Upper lobe of right lung (tissue), 1 donor: ENCODE results near the gene TMEM238. TPM values are rescaled to one million over a fixed set of nuclear protein-coding genes. Genes with fewer than 3 reads are reported as not detected.

Experiments
- ATAC-seq: fragments of 200-7000 bp; cut with Tn5 transposase; one replicate; pipeline ENCODE4 v1.9.1; 2020; ENCODE audit warnings: mild to moderate bottlenecking, moderate library complexity
- DNase-seq: peaks from one replicate; pipeline ENCODE4 v3.0.0-alpha.2; 2020
- H3K27ac ChIP-seq: fragments of 200-600 bp; one replicate; pipeline ENCODE4 v1.8.0; 2022
- H3K27me3 ChIP-seq: fragments of 200-600 bp; one replicate; pipeline ENCODE4 v1.8.0; 2022; ENCODE audit warnings: mild to moderate bottlenecking
- H3K36me3 ChIP-seq: fragments of 200-600 bp; one replicate; pipeline ENCODE4 v1.8.0; 2022
- H3K4me1 ChIP-seq: fragments of 200-600 bp; one replicate; pipeline ENCODE4 v1.8.0; 2022
- H3K4me3 ChIP-seq: fragments of 200-600 bp; one replicate; pipeline ENCODE4 v1.8.0; 2022; ENCODE audit warnings: mild to moderate bottlenecking
- H3K9me3 ChIP-seq: fragments of 200-600 bp; one replicate; pipeline ENCODE4 v1.8.0; 2022
- intact Hi-C: fragments of 100-400 bp; cut with DNase I; formaldehyde crosslinking; loops from one replicate; pipeline ENCODE4 v1.11.0; 2022
- total RNA-seq: library from RNA; stranded (reverse); fragmentation: NEBNext Ultra II Directional; extraction: Animal tissue kit (Norgen Biotek cat#: 25700); gene quantifications from one replicate; pipeline ENCODE4 v1.2.1, GENCODE V29; 2021
- TF ChIP-seq, protein P1 (sequence below): fragments of 200-600 bp; IDR thresholded peaks from one replicate; pipeline ENCODE4 v1.8.0; 2022; ENCODE audit warnings: antibody characterized with exemption
- donor health status: DM: no; HTN: yes; CAD: no; lungs with severe emphysema.

The TMEM238 gene
- total RNA-seq, 1 donor from 2014 or later: 19.8 TPM

DNA sequence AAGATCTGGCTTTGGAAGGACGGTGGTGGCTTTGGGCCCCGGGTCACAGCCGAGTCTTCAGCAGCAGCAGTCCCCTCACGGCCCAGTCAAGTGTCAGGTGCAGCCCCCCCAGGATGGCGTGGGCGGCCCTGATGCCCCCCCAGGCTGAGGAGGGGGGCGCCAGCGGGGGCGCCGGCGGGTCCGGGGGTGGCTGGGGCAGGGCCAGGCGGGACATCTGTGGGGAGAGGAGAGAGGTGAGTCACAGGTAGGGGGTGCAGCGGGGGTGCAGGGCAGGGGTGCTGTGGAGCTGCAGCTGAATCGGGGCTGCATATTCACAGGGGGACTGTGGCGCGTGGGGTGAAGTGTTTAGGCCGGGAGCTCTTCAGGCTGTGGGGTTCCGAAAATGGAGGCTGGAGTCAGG lies 18.1 kb downstream of the TMEM238 start:
- no peak for ATAC-seq
- no peaks in the 10 kb centered on the region for H3K9me3 ChIP-seq
- peaks cover 5% of the 10 kb centered on the region for H3K4me1 ChIP-seq
- intact Hi-C loops: no loop called here
- H3K4me3 ChIP-seq: no peak overlapping the region
- peaks cover 33% of the 10 kb centered on the region for H3K27me3 ChIP-seq
- TF ChIP-seq, protein P1, sequence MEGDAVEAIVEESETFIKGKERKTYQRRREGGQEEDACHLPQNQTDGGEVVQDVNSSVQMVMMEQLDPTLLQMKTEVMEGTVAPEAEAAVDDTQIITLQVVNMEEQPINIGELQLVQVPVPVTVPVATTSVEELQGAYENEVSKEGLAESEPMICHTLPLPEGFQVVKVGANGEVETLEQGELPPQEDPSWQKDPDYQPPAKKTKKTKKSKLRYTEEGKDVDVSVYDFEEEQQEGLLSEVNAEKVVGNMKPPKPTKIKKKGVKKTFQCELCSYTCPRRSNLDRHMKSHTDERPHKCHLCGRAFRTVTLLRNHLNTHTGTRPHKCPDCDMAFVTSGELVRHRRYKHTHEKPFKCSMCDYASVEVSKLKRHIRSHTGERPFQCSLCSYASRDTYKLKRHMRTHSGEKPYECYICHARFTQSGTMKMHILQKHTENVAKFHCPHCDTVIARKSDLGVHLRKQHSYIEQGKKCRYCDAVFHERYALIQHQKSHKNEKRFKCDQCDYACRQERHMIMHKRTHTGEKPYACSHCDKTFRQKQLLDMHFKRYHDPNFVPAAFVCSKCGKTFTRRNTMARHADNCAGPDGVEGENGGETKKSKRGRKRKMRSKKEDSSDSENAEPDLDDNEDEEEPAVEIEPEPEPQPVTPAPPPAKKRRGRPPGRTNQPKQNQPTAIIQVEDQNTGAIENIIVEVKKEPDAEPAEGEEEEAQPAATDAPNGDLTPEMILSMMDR: no peak
- H3K27ac ChIP-seq: no peak overlapping the region
- no peaks in the 10 kb centered on the region for H3K36me3 ChIP-seq
- DNase-seq: no peak

DNA sequence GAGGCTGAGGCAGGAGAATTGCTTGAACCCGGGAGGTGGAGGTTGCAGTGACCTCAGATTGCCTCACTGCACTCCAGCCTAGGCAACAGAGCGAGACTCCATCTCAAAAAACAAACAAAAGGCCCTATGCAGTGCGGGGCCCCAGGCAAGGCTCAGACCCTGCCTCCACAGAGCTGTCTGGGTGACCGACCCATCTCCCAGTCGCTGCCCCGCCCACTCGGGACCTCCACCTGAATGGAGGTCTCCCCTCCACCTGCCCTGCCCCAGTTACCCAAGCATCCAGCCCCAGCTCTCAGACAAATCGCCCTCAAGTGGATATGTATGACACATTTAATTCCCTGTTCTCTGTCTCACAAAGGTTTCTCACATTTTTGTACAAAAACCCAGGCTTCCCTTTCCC lies 18.8 kb downstream of the TMEM238 start:
- Histone ChIP-seq H3K27me3 (peaks cover 26% of the 10 kb centered on the region), H3K27ac (no peak overlapping the region), H3K4me1 (peaks cover 5% of the 10 kb centered on the region), H3K36me3 (no peaks in the 10 kb centered on the region), H3K9me3 (no peaks in the 10 kb centered on the region), H3K4me3 (no peak overlapping the region)
- intact Hi-C loops: no loop called here
- TF ChIP-seq, protein P1: no peak
- ATAC-seq (no peak), DNase-seq (no peak)

DNA sequence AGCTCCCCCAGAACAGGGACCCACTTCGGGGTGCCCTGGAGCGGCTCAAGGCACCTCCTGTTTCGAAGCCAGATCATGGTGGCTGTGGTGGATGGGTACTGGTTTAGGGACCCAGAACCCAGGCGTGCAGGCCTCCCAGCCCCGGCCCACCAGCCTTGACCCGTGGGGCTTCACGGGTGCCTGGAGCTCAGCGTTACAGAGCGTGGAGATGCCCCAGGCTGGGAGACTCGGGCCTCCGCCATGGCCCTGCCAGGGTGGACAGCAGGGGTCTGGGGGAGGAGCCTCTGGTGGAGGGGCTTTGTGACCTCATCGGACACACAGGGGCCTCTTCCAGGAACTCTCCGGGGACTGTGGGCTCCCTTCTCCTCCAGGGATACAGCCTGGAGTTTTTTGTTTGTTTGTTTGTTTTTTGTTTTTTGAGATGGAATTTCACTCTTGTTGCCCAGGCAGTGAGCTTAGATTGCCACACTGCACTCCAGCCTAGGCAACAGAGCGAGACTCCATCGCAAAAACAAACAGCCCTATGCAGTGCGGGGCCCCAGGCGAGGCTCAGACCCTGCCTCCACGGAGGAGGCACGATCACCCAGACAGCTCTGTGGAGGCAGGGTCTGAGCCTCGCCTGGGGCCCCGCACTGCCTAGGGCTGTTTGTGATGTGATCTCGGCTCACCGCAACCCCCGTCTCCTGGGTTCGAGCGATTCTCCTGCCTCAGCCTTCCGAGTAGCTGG lies 20.9 kb downstream of the TMEM238 start, which contains the start of gene GARIN5B:
Gene GARIN5B (minus strand): TSS at position 271 of the 727 bp plus-strand sequence. CDS start 194 bp downstream, at position 77.
- no peak for ATAC-seq
- Histone ChIP-seq H3K36me3 (no peaks in the 10 kb centered on the region), H3K4me3 (no peak within 1 kb of the TSS), H3K27me3 (peaks cover 8% of the 10 kb centered on the region), H3K27ac (no peak within 1 kb of the TSS), H3K9me3 (no peaks in the 10 kb centered on the region), H3K4me1 (no peaks in the 10 kb centered on the region)
- DNase-seq: no peak
- intact Hi-C loops: no loop called here
- TF ChIP-seq, protein P1: no peak

DNA sequence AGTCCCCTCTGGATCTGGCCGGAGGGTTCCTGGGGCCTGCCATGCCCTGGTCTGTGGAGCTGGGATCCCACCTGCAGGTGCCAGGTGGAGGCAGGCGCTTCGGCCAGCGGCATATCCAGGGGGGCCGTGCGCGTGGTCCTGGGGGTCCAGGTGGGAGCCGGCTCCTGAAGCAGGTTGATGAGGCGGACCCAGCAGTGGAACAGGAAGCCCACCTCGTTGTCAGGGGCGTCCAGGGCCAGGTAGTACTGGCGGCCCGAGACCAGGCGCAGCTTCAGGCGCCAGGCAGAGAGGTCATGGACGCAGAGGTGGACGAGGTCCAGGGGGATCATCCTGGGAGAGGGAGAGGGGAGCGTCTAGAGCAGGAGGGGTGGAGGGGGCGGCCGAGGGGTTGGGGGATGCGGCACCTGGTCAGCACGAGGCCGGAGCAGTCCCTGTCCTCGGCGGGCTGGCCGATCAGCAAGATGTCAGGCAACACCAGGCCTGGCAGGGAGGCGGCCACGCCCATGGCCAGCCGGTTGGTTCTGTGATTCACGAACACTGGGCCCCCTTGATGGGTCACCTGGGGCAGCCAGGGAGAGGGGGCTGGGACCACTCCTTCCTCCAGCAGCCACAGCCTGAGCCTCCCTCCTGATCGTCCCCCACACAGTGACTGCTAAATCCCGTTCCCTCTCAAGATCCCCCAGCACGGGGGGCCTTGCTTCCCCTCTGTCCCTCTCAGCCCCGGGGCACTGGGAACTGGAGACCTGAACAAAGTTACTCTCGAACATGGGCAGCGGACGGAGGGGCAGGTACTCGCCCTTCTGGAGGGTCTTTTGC lies 21.7 kb downstream of the TMEM238 start:
- ATAC-seq: no peak
- Histone ChIP-seq H3K36me3 (no peaks in the 10 kb centered on the region), H3K9me3 (no peaks in the 10 kb centered on the region), H3K4me3 (no peak overlapping the region), H3K27ac (no peak overlapping the region), H3K4me1 (no peaks in the 10 kb centered on the region), H3K27me3 (peaks cover 5% of the 10 kb centered on the region)
- intact Hi-C loops: no loop called here
- TF ChIP-seq, protein P1: no peak
- DNase-seq: no peak

DNA sequence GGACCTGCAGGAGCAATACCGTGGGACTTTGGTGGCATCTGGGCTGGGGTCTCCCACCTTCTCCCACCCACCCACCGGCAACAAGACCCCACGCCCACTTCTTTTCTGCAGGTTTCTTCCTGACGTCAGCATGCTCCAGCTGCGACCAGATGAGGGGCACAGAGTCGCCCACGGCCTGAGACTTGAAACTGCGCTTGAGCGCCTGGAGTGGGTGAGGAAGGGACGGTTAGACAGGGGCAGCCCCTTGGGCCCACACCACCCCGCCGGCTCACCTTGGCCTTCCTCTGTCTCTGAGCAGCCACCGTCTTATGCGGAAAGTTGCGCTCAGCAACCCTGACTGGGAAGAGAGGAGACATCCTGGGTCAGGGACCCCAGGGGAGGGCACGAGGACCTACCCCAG lies 23.2 kb downstream of the TMEM238 start:
- Histone ChIP-seq H3K27me3 (no peaks in the 10 kb centered on the region), H3K4me3 (no peak overlapping the region), H3K36me3 (no peaks in the 10 kb centered on the region), H3K9me3 (no peaks in the 10 kb centered on the region), H3K4me1 (no peaks in the 10 kb centered on the region), H3K27ac (no peak overlapping the region)
- TF ChIP-seq, protein P1: no peak
- ATAC-seq (no peak), DNase-seq (no peak)
- intact Hi-C loops: no loop called here
